NB4 (cell line): ENCODE measurements around the gene PLA2G2D.

ENCODE experiments used
- DNase-seq: peaks from one replicate; pipeline ENCODE4 v3.0.0; 2010; ENCODE audit warnings: low read depth
- H3K4me3 ChIP-seq: one replicate; pipeline ENCODE4 v1.5.1; 2011; ENCODE audit warnings: mild to moderate bottlenecking, low read depth, low read length, moderate library complexity
- CTCF ChIP-seq: IDR thresholded peaks from one replicate; pipeline ENCODE4 v1.5.1; 2012; ENCODE audit warnings: low read depth, low read length
- MAX ChIP-seq: IDR thresholded peaks from 2 replicates; pipeline ENCODE4 v1.6.1; 2011; ENCODE audit warnings: low read depth, low read length
- MYC ChIP-seq: IDR thresholded peaks from 2 replicates; pipeline ENCODE4 v1.6.1; 2011; ENCODE audit warnings: low read depth, low read length
- POLR2A ChIP-seq: IDR thresholded peaks from 2 replicates; pipeline ENCODE4 v1.6.1; 2011; ENCODE audit warnings: mild to moderate bottlenecking; ENCODE audit not compliant: insufficient read length; ENCODE audit errors: extremely low read depth

Gene PLA2G2D

GRCh38 chr1:20125100-20125499 is 5.8 kb upstream of the PLA2G2D start:
- DNase-seq, result no peak
- no peak overlapping the region for H3K4me3 ChIP-seq
- TF ChIP-seq POLR2A (no peak), MAX (no peak), CTCF (no peak), MYC (no peak)

- H3K4me3 ChIP-seq, result no peak overlapping the region
- TF ChIP-seq MYC (no peak), MAX (no peak), POLR2A (no peak), CTCF (no peak)
- DNase-seq, result no peak
Measured at GRCh38 chr1:20124456-20125057, 5.2 kb upstream of the PLA2G2D start.

GRCh38 chr1:20123722-20124455 is 4.6 kb upstream of the PLA2G2D start:
- TF ChIP-seq MYC (no peak), POLR2A (no peak), MAX (no peak), CTCF (no peak)
- peak; percentile 18 for DNase-seq
- H3K4me3 ChIP-seq, result no peak overlapping the region

- no peak overlapping the region for H3K4me3 ChIP-seq
- no peak for DNase-seq
- TF ChIP-seq CTCF (no peak), MAX (no peak), POLR2A (no peak)
Measured at GRCh38 chr1:20120796-20121195, 1.5 kb upstream of the PLA2G2D start.

- TF ChIP-seq MAX (no peak), MYC (no peak), CTCF (no peak), POLR2A (no peak)
Measured at GRCh38 chr1:20117236-20117635, 2.1 kb downstream of the PLA2G2D start.

GRCh38 chr1:20115916-20116315 is 3.4 kb downstream of the PLA2G2D start:
- H3K4me3 ChIP-seq, result no peak overlapping the region
- DNase-seq, result no peak
- TF ChIP-seq CTCF (no peak), POLR2A (no peak), MAX (no peak), MYC (no peak)

More at GRCh38 chr1:20117236-20117635, 2.1 kb downstream of the PLA2G2D start:
- H3K4me3 ChIP-seq, result no peak overlapping the region
- DNase-seq, result no peak
